HL-60 (cell line): ENCODE data around the gene HPSE.

Experiments used
- DNase-seq, 2 experiments: peaks; one replicate each; pipeline ENCODE4 v3.0.0-alpha.2; 2010 to 2020; ENCODE audit warnings: low read depth in 1 of 2, low spot score in 1 of 2
- H3K27ac ChIP-seq: fragments of 250-450 bp; sonication (Bioruptor Pico); replicated peaks from 2 replicates; pipeline ENCODE4 v1.5.1; 2020; ENCODE audit warnings: mild to moderate bottlenecking, moderate library complexity
- H3K27me3 ChIP-seq: fragments of 250-450 bp; sonication (Bioruptor Pico); 2 replicates; pipeline ENCODE4 v1.5.1; 2021; ENCODE audit warnings: mild to moderate bottlenecking, moderate library complexity; ENCODE audit not compliant: insufficient read depth, poor library complexity, severe bottlenecking
- H3K4me3 ChIP-seq: replicated peaks from 2 replicates; pipeline ENCODE4 v1.5.1; 2011; ENCODE audit warnings: mild to moderate bottlenecking, control low read depth, low read length; ENCODE audit not compliant: insufficient read depth
- CTCF ChIP-seq: IDR thresholded peaks from one replicate; pipeline ENCODE4 v1.5.1; 2011; ENCODE audit warnings: low read length, control low read depth, inconsistent platforms; ENCODE audit not compliant: insufficient read depth
- GABPA ChIP-seq: IDR thresholded peaks from 2 replicates; pipeline ENCODE4 v1.6.1; 2012; ENCODE audit warnings: low read depth
- POLR2AphosphoS5 ChIP-seq: IDR thresholded peaks from 2 replicates; pipeline ENCODE4 v1.6.1; 2012; ENCODE audit warnings: low read depth
- REST ChIP-seq: IDR thresholded peaks from 2 replicates; pipeline ENCODE4 v1.6.1; 2012; ENCODE audit warnings: low read depth; ENCODE audit not compliant: insufficient replicate concordance
- SPI1 ChIP-seq: IDR thresholded peaks from 2 replicates; pipeline ENCODE4 v1.6.1; 2012; ENCODE audit warnings: low read depth, mild to moderate bottlenecking, borderline replicate concordance

HPSE gene

GRCh38 chr4:83340692-83341343 is 6.2 kb upstream of the HPSE start:
- TF ChIP-seq GABPA, result no peak
- no peak for TF ChIP-seq REST
- no peak for TF ChIP-seq SPI1
- TF ChIP-seq CTCF, result no peak
- TF ChIP-seq POLR2AphosphoS5, result no peak
- DNase-seq, result no peak
- Histone ChIP-seq H3K27me3 (no peaks in the 10 kb centered on the region), H3K4me3 (no peak overlapping the region), H3K27ac (no peak overlapping the region)

DNA sequence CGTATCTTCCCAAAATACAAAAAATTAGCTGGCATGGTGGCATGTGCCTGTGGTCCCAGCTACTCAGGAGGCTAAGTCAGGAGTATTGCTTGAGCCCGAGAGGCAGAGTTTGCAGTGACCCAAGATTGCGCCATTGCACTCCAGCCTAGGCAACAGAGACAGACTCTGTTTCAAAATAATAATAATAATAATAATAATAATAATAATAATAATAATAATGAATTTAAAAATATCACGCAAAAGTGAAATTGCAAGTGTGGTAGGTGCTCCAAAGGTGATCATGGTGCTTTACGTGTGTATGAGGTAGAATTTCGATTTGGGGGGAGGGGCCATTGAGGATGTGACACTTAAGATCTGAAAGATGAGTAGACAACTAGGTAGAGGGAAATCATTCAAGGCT is 4.9 kb upstream of the HPSE start:
- H3K27me3 ChIP-seq, result no peaks in the 10 kb centered on the region
- no peak overlapping the region for H3K4me3 ChIP-seq
- no peak for DNase-seq
- TF ChIP-seq REST, result no peak
- no peak for TF ChIP-seq POLR2AphosphoS5
- TF ChIP-seq SPI1, result no peak
- no peak for TF ChIP-seq GABPA
- no peak for TF ChIP-seq CTCF
- no peak overlapping the region for H3K27ac ChIP-seq

DNA sequence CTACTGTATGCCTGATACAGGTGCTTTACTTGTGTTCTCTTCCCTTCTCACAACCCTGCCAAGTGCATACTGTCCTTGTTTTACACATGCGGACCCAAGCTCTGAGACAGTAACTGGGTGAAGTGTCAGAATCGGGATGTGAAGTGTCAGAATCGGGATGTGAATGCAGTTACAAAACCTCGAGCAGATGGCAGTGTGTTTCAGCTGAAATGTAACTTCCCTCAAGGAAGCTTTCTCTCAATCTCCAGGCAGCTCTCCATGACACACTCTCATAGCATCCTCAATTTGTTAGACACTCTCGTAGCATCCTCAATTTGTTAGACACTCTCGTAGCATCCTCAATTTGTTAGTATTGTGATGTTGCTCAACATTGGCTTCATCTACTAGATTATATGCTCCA is 1.1 kb upstream of the HPSE start:
- Histone ChIP-seq H3K27ac (no peak overlapping the region), H3K4me3 (no peak overlapping the region), H3K27me3 (peaks cover 8% of the 10 kb centered on the region)
- no peak for TF ChIP-seq POLR2AphosphoS5
- no peak for TF ChIP-seq SPI1
- no peak for TF ChIP-seq CTCF
- no peak for TF ChIP-seq REST
- TF ChIP-seq GABPA, result no peak
- peak in 1 of 2 experiments; percentile 21 for DNase-seq
